Esophagus muscularis mucosa (tissue), 4 donors: ENCODE data around the gene C16orf96.

Experiments used
- CTCF ChIP-seq, 3 experiments: fragments of 200-600 bp in 2 of 3; fragments of 450-650 bp in 1 of 3; sonication (generic) in 2 of 3; IDR thresholded peaks; one replicate each; pipeline ENCODE4 v1.5.1; 2017 to 2019; ENCODE audit warnings: antibody characterized with exemption in 3 of 3, mild to moderate bottlenecking in 2 of 3, moderate library complexity in 1 of 3
- EP300 ChIP-seq: sonication (generic); formaldehyde crosslinking; IDR thresholded peaks from one replicate; pipeline ENCODE4 v1.6.1; 2017; ENCODE audit warnings: antibody characterized with exemption
- POLR2A ChIP-seq: fragments of 450-650 bp; IDR thresholded peaks from one replicate; pipeline ENCODE4 v1.6.1; 2017; ENCODE audit warnings: antibody characterized with exemption, moderate library complexity, mild to moderate bottlenecking, low read depth
- POLR2AphosphoS5 ChIP-seq, 2 donors: sonication (generic); formaldehyde crosslinking; IDR thresholded peaks; one replicate each; pipeline ENCODE4 v1.6.1; 2017; ENCODE audit warnings: antibody characterized with exemption in 2 of 2

GRCh38 chr16:4509420-4509819, 46.7 kb upstream of the C16orf96 start:
- no peak for TF ChIP-seq CTCF (IDR thresholded peaks at IDR 0.05)
- TF ChIP-seq POLR2A = no peak
- TF ChIP-seq POLR2AphosphoS5 (IDR thresholded peaks at IDR 0.05) = no peak
- no peak for TF ChIP-seq EP300
